Measurements from ENCODE around the gene COL1A2.

COL1A2 gene

DNA sequence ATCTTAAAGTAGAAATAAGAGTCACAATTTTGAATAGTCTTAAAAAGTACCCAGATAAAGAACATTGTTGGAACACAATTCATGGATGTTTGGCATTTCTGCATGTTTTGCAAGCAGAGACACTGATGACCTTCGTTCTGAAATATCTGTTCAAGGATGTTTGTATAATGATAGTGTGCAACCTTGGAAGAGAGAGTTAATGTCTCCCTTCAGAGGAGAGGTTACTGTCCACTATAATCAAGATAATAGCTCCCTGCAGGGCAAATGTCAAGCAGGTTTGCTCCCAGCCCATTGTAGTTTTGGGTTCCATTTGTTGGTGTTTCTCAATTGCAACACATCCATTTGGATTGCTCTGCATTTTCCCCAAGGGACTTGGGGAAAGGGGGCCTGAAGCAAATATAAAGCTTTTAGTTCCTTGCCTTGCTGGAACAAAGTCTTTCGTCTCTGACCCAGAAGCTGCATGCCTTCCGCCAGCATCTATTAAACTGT is 45.2 kb downstream of the COL1A2 start:
- DNase-seq: no peak

DNA sequence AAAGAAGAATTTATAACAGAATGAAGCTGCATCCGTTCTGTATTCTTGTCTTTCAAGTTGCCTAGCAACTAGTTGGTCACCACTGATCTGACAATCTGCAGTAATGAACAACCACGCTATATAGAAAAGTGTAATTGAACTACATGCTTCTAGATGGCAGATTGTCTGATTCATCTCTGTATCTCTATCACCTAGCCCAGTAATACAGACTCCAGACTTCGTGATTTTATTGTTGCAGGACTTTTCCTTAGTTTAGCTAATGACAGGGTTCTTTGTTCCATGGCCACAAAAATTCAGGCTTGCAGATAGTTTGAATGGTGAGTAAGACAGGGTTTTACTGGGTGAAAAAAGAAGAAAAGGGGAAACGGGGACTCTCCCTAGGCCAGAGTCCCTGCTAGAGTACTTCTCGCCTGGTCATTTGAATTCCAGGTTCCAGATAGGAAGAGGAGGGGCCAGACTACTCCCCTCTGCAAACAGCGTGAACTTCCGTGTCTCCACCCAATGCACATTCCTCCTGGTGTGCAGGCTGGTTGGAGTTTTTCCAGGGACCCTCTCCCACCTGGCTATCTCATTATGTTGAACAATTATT is 45.9 kb downstream of the COL1A2 start:
- no peak for DNase-seq

DNA sequence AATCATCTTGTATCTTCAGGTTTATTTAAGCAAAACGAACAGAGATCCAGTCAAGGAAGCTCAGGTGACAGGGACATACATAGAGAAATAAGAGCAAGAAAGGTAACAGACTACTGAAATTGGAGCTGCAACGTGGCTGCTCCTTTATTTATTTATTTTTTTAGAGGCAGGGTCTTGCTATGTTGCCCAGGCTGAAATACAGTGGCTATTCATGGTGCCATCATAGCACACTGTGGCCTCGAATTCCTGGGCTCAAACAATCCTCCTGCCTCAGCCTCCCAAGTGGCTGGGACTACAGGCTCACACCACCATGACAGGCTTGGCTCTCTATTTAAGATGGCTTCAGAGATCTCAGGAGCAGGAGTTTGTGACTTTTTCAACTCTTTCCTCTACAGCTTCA is 46.4 kb downstream of the COL1A2 start:
- DNase-seq: no peak

DNA sequence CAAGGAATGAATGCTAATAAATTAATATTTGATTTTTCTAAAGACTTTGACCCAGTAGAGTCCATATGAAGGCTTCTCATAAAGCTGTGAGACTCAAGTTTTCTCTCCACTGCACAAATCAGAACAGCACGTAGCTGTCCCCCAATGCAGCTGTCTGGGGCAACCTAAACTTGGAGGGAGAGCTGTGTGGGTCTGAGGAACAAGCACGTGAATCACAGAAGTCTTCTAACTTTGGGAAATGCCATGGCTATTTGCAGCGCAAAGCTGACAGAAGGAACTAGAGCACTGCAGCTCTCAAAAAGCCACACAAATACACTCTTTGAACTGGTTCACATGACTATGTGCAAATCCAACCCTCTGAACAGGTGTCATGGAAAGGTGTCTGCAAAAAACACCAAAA is 47.9 kb downstream of the COL1A2 start:
- no peak for DNase-seq

DNA sequence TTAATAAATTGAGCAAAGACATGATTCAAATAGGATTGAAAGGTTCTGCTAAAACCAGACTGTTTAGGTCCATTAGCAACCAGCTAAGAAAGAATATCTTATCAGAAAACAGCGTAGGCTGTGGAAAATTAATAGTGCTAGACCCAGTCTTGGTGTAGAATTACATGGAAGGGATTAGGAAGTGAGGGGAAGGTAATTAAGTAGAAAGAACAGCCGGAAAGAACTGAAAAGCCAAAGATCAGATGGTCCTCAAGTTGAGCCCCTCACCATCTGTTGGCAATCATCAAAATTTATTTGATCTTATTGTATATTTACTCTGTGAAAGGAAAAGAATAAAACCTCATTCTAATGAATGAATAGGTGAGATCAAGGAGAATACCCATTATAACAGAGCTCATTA is 50.1 kb downstream of the COL1A2 start:
- no peak for DNase-seq

DNA sequence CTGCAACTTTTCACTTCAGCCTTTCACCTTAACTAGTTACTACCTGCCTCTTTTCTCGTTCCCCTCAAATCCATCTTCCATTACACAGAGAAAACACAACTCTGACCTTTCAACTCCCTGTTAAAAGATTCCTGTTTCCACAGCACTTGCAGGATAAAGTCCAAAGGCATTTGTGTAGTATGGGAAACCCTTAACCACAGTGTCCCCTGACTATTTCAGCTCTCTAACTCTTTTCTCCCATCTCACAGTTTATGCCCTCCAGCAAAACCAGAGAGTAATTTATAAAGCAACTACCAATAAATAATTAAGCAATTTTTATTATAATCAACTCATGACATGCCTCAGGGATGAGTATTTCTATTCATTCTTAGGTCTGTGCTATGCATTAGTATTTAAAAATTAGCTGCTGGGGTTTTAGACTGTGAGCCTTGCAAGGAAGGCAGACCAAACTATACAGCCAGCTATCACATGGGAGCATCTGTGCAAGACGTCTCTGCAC is 51.0 kb downstream of the COL1A2 start:
- no peak for DNase-seq

DNA sequence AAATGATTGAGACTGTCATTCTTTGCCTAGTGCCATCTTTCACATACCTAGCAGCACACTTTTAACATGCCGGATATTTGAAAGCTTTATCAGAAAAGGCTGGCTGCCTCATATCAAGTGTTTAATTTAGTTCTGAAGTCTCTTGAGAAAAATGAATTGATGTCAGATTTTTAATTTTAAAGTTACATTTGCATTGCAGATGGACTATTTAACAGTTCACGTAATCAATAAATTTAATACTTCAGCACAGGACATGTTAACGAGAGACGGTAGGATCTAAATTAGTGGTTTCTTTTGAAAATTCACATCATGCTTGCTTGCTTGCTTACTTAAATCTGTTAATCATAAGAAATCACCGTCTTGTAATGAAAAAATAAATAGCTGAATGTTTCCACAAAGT is 51.6 kb downstream of the COL1A2 start:
- DNase-seq: no peak

DNA sequence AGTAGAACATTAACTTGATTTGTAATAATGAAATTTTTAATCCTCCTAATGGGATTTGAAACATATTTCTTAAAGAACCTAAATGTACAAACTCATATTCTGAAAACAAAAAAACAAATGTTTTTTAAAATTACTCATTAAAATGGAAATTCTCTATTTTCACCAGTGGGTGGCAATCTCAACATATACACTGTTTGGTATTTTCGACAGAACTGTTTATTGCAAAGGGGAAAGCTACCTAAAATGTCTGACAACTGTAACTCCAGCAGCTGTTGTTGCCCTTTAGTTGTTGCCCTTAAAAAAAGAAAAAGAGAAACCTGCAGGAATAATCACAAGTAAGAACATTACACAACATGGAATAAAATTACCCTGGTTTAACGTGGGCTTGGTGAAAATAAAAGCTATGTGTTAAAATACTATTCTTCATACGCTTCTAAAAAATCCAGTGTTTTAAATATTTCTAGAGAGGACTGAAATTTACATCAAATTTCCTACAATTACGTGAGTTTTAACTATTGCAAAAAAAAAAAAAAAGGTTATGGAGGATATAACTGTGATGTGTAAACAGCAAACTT is 54.5 kb downstream of the COL1A2 start:
- no peak for DNase-seq

DNA sequence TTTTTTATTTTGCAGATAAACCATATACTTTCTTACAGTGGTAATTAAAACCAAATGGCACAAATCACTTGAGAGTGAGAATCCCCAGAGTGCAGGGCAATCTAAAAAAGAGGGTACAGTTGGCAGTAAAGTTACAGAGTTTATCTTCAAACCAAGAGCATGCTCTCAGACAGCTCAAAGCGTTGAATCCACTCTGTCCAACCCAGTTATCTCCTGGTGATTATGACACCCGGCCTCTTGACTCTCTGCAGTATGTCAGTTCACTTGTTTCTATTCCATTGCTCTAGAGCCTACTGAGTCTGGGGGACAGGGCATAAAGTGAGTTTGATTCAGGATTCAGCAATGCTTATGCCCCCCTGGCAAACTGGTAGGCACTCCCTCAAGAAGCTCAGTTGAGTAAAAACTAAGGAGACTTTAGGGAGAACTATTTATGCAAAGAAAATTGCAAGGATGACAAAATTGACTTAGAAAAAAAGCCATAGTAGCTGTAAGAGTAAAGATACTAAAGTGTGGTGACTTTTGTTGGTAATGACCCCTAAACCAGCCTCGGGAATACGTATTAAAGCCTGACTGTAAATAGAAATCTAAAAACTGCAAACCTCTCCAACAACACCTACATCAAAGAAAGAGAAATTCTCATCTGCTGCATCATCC is 55.5 kb downstream of the COL1A2 start:
- DNase-seq: no peak

DNA sequence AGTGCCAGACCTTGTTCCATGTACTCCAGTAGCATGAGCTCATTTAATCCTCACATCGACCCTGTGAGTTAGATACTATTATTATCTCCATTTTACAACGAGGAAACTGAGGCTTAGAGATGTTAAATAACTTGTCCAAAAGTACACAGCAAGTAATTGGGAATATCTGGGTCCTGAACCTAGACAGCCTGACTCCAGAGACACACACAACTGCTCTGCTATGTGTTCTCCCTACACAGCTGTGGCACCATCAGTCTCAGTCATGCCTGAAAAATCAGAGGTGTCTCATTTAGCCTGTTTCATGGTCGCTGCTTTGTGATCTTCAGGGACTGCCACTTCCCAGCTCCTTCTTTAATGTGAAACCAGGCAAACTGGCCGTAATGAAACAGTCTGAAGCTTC is 56.5 kb downstream of the COL1A2 start:
- DNase-seq: no peak

DNA sequence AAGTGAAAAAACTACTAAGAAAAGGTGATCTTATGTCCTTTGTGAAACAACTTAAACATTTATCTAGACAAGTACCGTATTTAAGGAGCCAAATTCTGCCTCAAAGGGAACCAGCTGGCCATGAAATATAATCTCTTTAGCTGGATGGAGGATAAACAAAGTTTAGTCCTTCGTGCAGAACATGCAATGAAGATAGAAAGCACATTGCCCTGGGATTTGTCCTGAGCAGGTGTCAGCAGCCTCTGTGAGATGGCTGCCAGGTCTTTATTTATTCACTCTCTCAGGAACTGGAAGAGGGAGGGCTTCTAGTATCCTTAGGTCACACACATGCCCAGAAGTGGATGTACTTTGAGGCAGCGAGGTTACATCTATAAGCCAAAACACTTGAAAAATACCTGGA is 57.5 kb downstream of the COL1A2 start:
- peak; percentile 64 for DNase-seq

DNA sequence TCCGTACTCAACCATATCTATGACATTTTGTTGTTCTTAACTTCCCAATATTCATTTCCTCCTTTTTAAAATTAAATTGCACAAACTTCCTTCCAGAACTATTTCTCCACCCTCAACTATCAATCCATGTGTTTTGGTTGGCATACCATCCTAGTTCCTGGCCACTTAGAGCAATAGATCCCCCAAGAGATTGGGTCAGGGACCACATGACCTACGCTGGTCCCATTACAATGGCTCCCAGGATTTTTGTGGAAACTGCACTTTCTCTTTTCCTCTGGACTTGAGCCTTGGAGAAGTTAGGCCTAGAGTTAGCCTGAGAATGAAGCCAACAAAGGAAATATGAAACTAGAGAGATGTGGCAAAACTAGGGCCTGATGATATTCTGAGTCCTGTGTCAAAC is 59.2 kb downstream of the COL1A2 start:
- DNase-seq: no peak

DNA sequence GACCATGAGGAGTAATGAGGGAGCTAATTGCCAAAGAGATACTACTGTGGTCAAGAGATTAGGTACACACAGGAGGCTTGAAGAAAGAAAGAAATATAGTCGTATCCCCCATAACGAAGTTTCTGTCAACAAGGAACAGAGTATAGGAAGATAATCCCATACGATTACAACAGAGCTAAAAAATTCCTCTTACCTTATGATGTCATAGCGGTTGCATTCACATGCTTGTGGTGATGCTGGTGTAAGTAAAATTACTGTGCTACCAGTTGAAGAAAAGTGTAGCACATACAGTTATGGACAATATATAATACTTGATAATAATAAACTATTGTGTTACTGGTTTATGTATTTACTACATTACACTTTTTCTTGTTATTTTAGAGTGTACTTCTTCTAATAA is 63.3 kb downstream of the COL1A2 start:
- no peak for DNase-seq

DNA sequence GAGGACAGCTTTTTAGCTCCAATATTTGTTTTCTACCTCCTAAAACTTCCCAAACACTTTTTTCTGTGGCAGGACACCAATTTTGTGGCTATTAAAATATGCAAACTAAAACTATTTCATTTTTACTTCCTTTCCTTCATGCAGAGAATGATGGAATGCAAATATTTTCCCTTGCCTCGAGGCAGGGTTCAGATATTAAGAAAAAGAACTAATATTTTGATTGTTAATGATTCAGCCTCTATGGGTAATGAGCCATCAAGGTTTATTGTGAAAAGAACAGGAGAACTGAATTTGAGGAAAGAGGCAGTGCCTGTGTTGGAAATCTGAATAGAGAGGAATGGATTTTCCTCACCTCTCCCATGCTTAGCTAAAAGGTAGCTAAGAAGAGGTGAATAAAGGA is 71.8 kb downstream of the COL1A2 start:
- no peak for DNase-seq

DNA sequence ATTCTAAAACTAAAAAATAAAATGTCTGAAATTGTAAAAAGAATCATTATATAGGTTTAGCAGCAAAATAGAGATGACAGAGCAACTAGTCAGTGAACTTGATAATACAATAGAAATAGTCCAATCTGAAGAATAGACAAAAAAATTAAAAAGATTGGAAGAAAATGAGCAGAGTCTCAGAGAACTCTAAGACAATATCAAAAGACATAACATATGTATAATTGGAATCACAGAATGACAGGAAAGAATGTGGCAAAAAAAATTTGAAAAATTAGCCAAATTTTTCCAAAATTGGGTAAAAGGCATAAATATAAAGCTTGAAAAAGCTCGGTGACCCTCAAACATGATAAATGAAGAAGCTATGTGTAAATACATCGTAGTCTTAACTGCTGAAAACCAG is 76.9 kb downstream of the COL1A2 start:
- DNase-seq: no peak

DNA sequence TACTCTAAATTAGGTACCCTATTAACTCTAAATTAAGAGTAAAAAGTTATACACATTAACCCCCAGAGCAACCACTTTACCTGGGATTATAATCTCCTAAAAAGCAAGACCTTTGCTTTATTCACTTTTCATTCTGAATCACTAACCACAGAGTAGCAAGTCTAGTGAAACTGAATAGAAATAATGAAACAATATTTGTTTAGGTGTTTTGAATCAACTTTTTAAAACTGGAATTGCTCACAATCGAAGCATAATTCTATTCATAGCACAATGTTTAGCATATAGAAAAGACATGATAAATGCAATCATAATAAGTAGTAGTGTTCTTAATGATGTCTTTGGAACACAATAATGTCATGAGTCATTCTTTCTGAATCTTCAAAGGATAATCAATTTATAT is 77.9 kb downstream of the COL1A2 start:
- DNase-seq: no peak

DNA sequence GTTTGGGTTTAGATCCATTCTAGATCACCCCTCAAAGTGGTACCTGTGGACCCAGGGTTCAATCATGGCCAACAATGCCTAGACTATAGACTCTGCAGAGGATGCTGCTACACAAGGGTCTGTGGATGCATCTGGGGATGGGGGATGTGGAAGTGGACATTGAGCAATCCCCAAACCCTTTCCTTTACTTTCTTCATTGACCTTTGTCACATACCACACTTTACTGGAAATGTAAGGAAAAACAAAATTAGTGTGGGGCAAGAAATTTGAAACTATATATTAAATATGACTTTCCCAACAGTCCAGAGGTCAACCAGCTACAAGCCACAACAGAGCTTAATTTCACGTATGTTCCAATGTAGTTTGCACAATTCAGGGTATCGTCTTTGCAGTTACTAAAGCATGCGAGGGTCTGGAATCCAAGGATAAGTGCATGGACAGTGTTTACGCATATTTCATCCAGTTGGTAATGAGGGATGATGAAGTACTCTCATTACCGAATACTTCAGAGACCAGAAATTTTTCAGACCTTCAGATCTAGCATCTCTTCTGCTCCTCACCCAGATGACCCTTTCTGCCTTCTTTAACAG is 81.7 kb downstream of the COL1A2 start:
- no peak for DNase-seq

DNA sequence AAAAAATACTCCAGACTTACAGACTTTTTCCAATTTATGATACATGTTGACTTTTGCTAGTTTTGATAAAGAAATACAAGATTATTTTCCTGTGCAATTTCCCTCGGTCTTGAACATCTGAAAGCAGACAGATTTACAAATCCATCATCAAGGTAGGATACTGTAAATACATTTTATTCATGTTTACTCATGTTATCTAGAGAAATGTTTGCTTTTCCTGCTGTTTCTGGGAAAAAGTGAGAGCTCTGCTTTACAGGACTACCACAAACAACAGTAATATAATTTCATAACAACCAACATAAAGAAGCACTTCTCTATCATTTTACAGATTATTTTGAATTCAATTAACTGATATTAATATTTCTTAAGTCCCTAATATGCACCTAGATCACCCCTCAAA is 83.2 kb downstream of the COL1A2 start:
- DNase-seq: no peak

DNA sequence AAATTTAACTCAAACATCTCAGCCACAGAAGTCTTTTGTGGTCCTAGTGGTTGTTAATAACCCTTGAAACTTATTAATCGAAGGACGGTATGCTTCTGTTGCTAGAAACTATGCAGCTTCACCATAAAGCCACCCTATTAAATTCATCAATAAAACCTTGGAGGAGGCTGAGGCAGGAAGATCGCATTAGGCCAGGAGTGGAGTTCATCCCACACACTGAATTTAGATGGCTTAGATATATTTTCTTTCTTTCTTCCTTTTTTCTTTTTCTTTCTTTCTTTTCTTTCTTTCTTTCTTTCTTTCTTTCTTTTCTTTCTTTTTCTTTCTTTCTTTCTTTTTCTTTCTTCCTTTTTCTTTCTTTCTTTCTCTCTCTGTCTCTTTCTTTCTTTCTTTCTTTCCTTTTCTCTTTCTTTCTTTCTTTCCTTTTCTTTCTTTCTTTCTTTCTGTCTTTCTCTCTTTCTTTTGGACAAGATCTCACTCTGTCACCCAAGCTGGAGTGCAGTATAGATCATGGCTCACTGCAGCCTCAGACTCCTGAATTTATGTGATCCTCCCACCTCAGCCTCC is 84.0 kb downstream of the COL1A2 start:
- DNase-seq: no peak

Data from NCI-H2107 (cell line).